Measurements from ENCODE around the gene NME3. TPM values are rescaled to one million over a fixed set of nuclear protein-coding genes. Genes with fewer than 3 reads are reported as not detected.

Gene NME3
- polyA plus RNA-seq, 3 donors = 57.7 to 80.2 (median 74.7) TPM

- Histone ChIP-seq H4K20me1 (ENCODE audit: insufficient read depth, low read length) (peaks cover 34% of the 10 kb centered on the region), H3K4me3 (replicated peaks in 1 of 3; ENCODE audit: low read depth in 2 of 3, low read length in 3 of 3) (no peak overlapping the region), H3K36me3 (replicated peaks in 1 of 2; ENCODE audit: control insufficient read depth in 1 of 2, insufficient read depth in 2 of 2, low read length in 2 of 2) (peaks cover 42 to 44% of the 10 kb centered on the region in 2 donors), H3K9me3 (replicated peaks in 1 of 2; ENCODE audit: control insufficient read depth in 1 of 2, insufficient read depth in 1 of 2, low read length in 2 of 2) (no peaks in the 10 kb centered on the region), H3K27ac (ENCODE audit: low read depth in 1 of 2, low read length in 2 of 2) (no peak overlapping the region), H3K9ac (ENCODE audit: insufficient read depth, low read length, poor library complexity, severe bottlenecking) (no peak overlapping the region), H3K4me1 (ENCODE audit: control insufficient read depth in 1 of 2, insufficient read depth in 2 of 2, low read length in 2 of 2) (peaks cover 12 to 16% of the 10 kb centered on the region in 2 donors), H3K27me3 (ENCODE audit: control insufficient read depth in 2 of 2, insufficient read depth in 2 of 2, low read length in 2 of 2) (no peaks in the 10 kb centered on the region), H3K79me2 (ENCODE audit: insufficient read depth, low read length) (peaks cover 39% of the 10 kb centered on the region), H2AFZ (ENCODE audit: insufficient read depth, low read depth, low read length, poor library complexity, severe bottlenecking) (no peak overlapping the region), H3K4me2 (replicated peaks; ENCODE audit: extremely low read depth, low read length, poor library complexity, severe bottlenecking) (no peak overlapping the region)
- no peaks in the 10 kb centered on the region for H3K27me3 Mint-ChIP-seq (ENCODE audit: low read depth in 3 of 3)
- H3K4me3 Mint-ChIP-seq = no peak overlapping the region
- 97% methylated on average over 6 of the region's 6 CpGs for WGBS (ENCODE audit: insufficient coverage)
- no peak for TF ChIP-seq CTCF (IDR thresholded peaks at IDR 0.05)
- peaks cover 12% of the 10 kb centered on the region for H3K4me1 Mint-ChIP-seq
- no peaks in the 10 kb centered on the region for H3K9me3 Mint-ChIP-seq
- intact Hi-C loops (cut with micrococcal nuclease) = loop anchor here in 1 of 2 donors (10.0 kb wide), 2 partner anchors 82 to 362 kb away; partner anchors contain the start of genes MAPK8IP3 and UQCC4
- H3K27ac Mint-ChIP-seq = peak overlapping the region in 1 of 7 donors; percentile 43
- DNase-seq = no peak
- H3K36me3 Mint-ChIP-seq = peaks cover 18 to 55% of the 10 kb centered on the region in 2 donors
Observed at GRCh38 chr16:1787056-1787321, 15.6 kb upstream of the NME3 start.

- H4K20me1 ChIP-seq (ENCODE audit: insufficient read depth, low read length) = peaks cover 39% of the 10 kb centered on the region
- WGBS (ENCODE audit: insufficient coverage) = 95% methylated on average over 47 of the region's 51 CpGs
- no peak overlapping the region for H3K4me2 ChIP-seq (replicated peaks; ENCODE audit: extremely low read depth, low read length, poor library complexity, severe bottlenecking)
- H3K9me3 ChIP-seq (replicated peaks in 1 of 2; ENCODE audit: control insufficient read depth in 1 of 2, insufficient read depth in 1 of 2, low read length in 2 of 2) = no peaks in the 10 kb centered on the region
- no peak overlapping the region for H3K9ac ChIP-seq (ENCODE audit: insufficient read depth, low read length, poor library complexity, severe bottlenecking)
- Mint-ChIP-seq H3K27ac (peak overlapping the region in 1 of 7 donors; percentile 43), H3K27me3 (ENCODE audit: low read depth in 3 of 3) (no peaks in the 10 kb centered on the region), H3K4me1 (peaks cover 17% of the 10 kb centered on the region), H3K9me3 (no peaks in the 10 kb centered on the region), H3K4me3 (no peak overlapping the region), H3K36me3 (peaks cover 18 to 55% of the 10 kb centered on the region in 2 donors)
- H3K36me3 ChIP-seq (replicated peaks in 1 of 2; ENCODE audit: control insufficient read depth in 1 of 2, insufficient read depth in 2 of 2, low read length in 2 of 2) = peaks cover 41 to 44% of the 10 kb centered on the region in 2 donors
- no peak overlapping the region for H2AFZ ChIP-seq (ENCODE audit: insufficient read depth, low read depth, low read length, poor library complexity, severe bottlenecking)
- H3K79me2 ChIP-seq (ENCODE audit: insufficient read depth, low read length) = peaks cover 43% of the 10 kb centered on the region
- H3K4me1 ChIP-seq (ENCODE audit: control insufficient read depth in 1 of 2, insufficient read depth in 2 of 2, low read length in 2 of 2) = peaks cover 17 to 21% of the 10 kb centered on the region in 2 donors
- H3K27ac ChIP-seq (ENCODE audit: low read depth in 1 of 2, low read length in 2 of 2) = no peak overlapping the region
- intact Hi-C loops (cut with micrococcal nuclease) = loop anchor here in 1 of 2 donors (10.0 kb wide), 2 partner anchors 82 to 362 kb away; partner anchors contain the start of genes MAPK8IP3 and UQCC4
- no peak overlapping the region for H3K4me3 ChIP-seq (replicated peaks in 1 of 3; ENCODE audit: low read depth in 2 of 3, low read length in 3 of 3)
- no peak for TF ChIP-seq CTCF (IDR thresholded peaks at IDR 0.05)
- DNase-seq = no peak
- H3K27me3 ChIP-seq (ENCODE audit: control insufficient read depth in 2 of 2, insufficient read depth in 2 of 2, low read length in 2 of 2) = no peaks in the 10 kb centered on the region
Observed at GRCh38 chr16:1786242-1787055, 15.1 kb upstream of the NME3 start.

All from CD14-positive monocyte (primary cell).